Measurements from ENCODE around the gene RFT1.

Gene RFT1

GRCh38 chr3:53084310-53085001 is 45.8 kb downstream of the RFT1 start:
- no peak for DNase-seq (ENCODE audit: low read depth)

GRCh38 chr3:53083949-53084309 is 46.3 kb downstream of the RFT1 start:
- DNase-seq (ENCODE audit: low read depth), result no peak

GRCh38 chr3:53083521-53083920 is 46.7 kb downstream of the RFT1 start:
- DNase-seq (ENCODE audit: low read depth), result no peak

GRCh38 chr3:53082736-53083135 is 47.5 kb downstream of the RFT1 start:
- DNase-seq (ENCODE audit: low read depth), result no peak

- DNase-seq (ENCODE audit: low read depth), result no peak
Observed at GRCh38 chr3:53081318-53081717, 48.9 kb downstream of the RFT1 start.

- no peak for DNase-seq (ENCODE audit: low read depth)
Observed at GRCh38 chr3:53080612-53081205, 49.5 kb downstream of the RFT1 start.

- DNase-seq (ENCODE audit: low read depth), result no peak
Observed at GRCh38 chr3:53079791-53080555, 50.3 kb downstream of the RFT1 start.

- no peak for DNase-seq (ENCODE audit: low read depth)
Observed at GRCh38 chr3:53079147-53079546, 51.1 kb downstream of the RFT1 start.

- no peak for DNase-seq (ENCODE audit: low read depth)
Observed at GRCh38 chr3:53078656-53079055, 51.6 kb downstream of the RFT1 start.

GRCh38 chr3:53077476-53078220 is 52.6 kb downstream of the RFT1 start:
- no peak for DNase-seq (ENCODE audit: low read depth)

- no peak for DNase-seq (ENCODE audit: low read depth)
Observed at GRCh38 chr3:53075743-53076140, 54.5 kb downstream of the RFT1 start.

GRCh38 chr3:53074761-53075742 is 55.2 kb downstream of the RFT1 start:
- no peak for DNase-seq (ENCODE audit: low read depth)

GRCh38 chr3:53074366-53074696 is 55.9 kb downstream of the RFT1 start:
- DNase-seq (ENCODE audit: low read depth), result no peak

- DNase-seq (ENCODE audit: low read depth), result no peak
Observed at GRCh38 chr3:53073553-53074365, 56.5 kb downstream of the RFT1 start.

- peak; percentile 78 for DNase-seq (ENCODE audit: low read depth)
Observed at GRCh38 chr3:53072653-53073552, 57.3 kb downstream of the RFT1 start.

- no peak for DNase-seq (ENCODE audit: low read depth)
Observed at GRCh38 chr3:53071882-53072431, 58.3 kb downstream of the RFT1 start.

- no peak for DNase-seq (ENCODE audit: low read depth)
Observed at GRCh38 chr3:53069422-53070068, 60.7 kb downstream of the RFT1 start.

- DNase-seq (ENCODE audit: low read depth), result no peak
Observed at GRCh38 chr3:53068176-53068575, 62.1 kb downstream of the RFT1 start.

GRCh38 chr3:53067567-53067966 is 62.7 kb downstream of the RFT1 start:
- DNase-seq (ENCODE audit: low read depth), result no peak
